Mucosa of stomach (tissue), 1 donor: Measurements from ENCODE around the gene SAFB2.

Source experiments
- H3K27me3 ChIP-seq: one replicate; pipeline ENCODE4 v1.7.0; 2013; ENCODE audit warnings: mild to moderate bottlenecking, low read length; ENCODE audit not compliant: control insufficient read depth, insufficient read depth
- H3K36me3 ChIP-seq: one replicate; pipeline ENCODE4 v1.7.0; 2013; ENCODE audit warnings: low read length; ENCODE audit not compliant: control insufficient read depth, insufficient read depth
- H3K4me1 ChIP-seq: one replicate; pipeline ENCODE4 v1.7.0; 2013; ENCODE audit warnings: mild to moderate bottlenecking, low read length; ENCODE audit not compliant: control insufficient read depth, insufficient read depth
- H3K4me3 ChIP-seq: one replicate; pipeline ENCODE4 v1.7.0; 2013; ENCODE audit warnings: low read length
- H3K9ac ChIP-seq: one replicate; pipeline ENCODE4 v1.7.0; 2013; ENCODE audit warnings: mild to moderate bottlenecking, low read length, moderate library complexity
- H3K9me3 ChIP-seq: one replicate; pipeline ENCODE4 v1.7.0; 2013; ENCODE audit warnings: mild to moderate bottlenecking, low read length, moderate library complexity; ENCODE audit not compliant: control insufficient read depth
- donor health status: Pancreatic carcinoma.

SAFB2 gene

GRCh38 chr19:5631567-5632240 is 9.1 kb upstream of the SAFB2 start:
- H3K4me1 ChIP-seq, result peaks cover 15% of the 10 kb centered on the region
- H3K9ac ChIP-seq, result no peak overlapping the region
- peaks cover 15% of the 10 kb centered on the region for H3K36me3 ChIP-seq
- H3K9me3 ChIP-seq, result no peaks in the 10 kb centered on the region
- no peaks in the 10 kb centered on the region for H3K27me3 ChIP-seq
- H3K4me3 ChIP-seq, result no peak overlapping the region

GRCh38 chr19:5628919-5629481 is 6.4 kb upstream of the SAFB2 start:
- Histone ChIP-seq H3K9me3 (no peaks in the 10 kb centered on the region), H3K4me3 (no peak overlapping the region), H3K27me3 (no peaks in the 10 kb centered on the region), H3K36me3 (peaks cover 15% of the 10 kb centered on the region), H3K4me1 (peaks cover 35% of the 10 kb centered on the region), H3K9ac (no peak overlapping the region)

- Histone ChIP-seq H3K9ac (no peak overlapping the region), H3K4me3 (no peak overlapping the region), H3K4me1 (peaks cover 35% of the 10 kb centered on the region), H3K27me3 (no peaks in the 10 kb centered on the region), H3K36me3 (peaks cover 15% of the 10 kb centered on the region), H3K9me3 (no peaks in the 10 kb centered on the region)
These were observed 5.9 kb upstream of the SAFB2 start for GRCh38 chr19:5628461-5628860.

GRCh38 chr19:5627395-5627904 is 4.9 kb upstream of the SAFB2 start:
- H3K36me3 ChIP-seq, result peaks cover 15% of the 10 kb centered on the region
- H3K4me1 ChIP-seq, result peaks cover 35% of the 10 kb centered on the region
- no peak overlapping the region for H3K9ac ChIP-seq
- H3K27me3 ChIP-seq, result no peaks in the 10 kb centered on the region
- H3K9me3 ChIP-seq, result no peaks in the 10 kb centered on the region
- H3K4me3 ChIP-seq, result no peak overlapping the region

- Histone ChIP-seq H3K36me3 (peaks cover 12% of the 10 kb centered on the region), H3K9ac (no peak overlapping the region), H3K9me3 (no peaks in the 10 kb centered on the region), H3K4me1 (peaks cover 35% of the 10 kb centered on the region), H3K4me3 (no peak overlapping the region), H3K27me3 (no peaks in the 10 kb centered on the region)
These were observed 3.1 kb upstream of the SAFB2 start for GRCh38 chr19:5625641-5626040.

GRCh38 chr19:5624741-5625278 is 2.2 kb upstream of the SAFB2 start:
- peaks cover 40% of the 10 kb centered on the region for H3K4me1 ChIP-seq
- H3K27me3 ChIP-seq, result no peaks in the 10 kb centered on the region
- peak overlapping the region; percentile 93 for H3K9ac ChIP-seq
- no peaks in the 10 kb centered on the region for H3K9me3 ChIP-seq
- H3K4me3 ChIP-seq, result peak overlapping the region; percentile 89
- H3K36me3 ChIP-seq, result peaks cover 16% of the 10 kb centered on the region

GRCh38 chr19:5624018-5624663 is 1.6 kb upstream of the SAFB2 start:
- peaks cover 16% of the 10 kb centered on the region for H3K36me3 ChIP-seq
- peaks cover 40% of the 10 kb centered on the region for H3K4me1 ChIP-seq
- H3K9me3 ChIP-seq, result no peaks in the 10 kb centered on the region
- no peaks in the 10 kb centered on the region for H3K27me3 ChIP-seq
- peak overlapping the region; percentile 93 for H3K9ac ChIP-seq
- peak overlapping the region; percentile 89 for H3K4me3 ChIP-seq

GRCh38 chr19:5623397-5624017 is 931 bp upstream of the SAFB2 start:
- H3K4me3 ChIP-seq, result peak overlapping the region; percentile 89
- peaks cover 17% of the 10 kb centered on the region for H3K36me3 ChIP-seq
- H3K9me3 ChIP-seq, result no peaks in the 10 kb centered on the region
- peak overlapping the region; percentile 93 for H3K9ac ChIP-seq
- no peaks in the 10 kb centered on the region for H3K27me3 ChIP-seq
- H3K4me1 ChIP-seq, result peaks cover 40% of the 10 kb centered on the region

- Histone ChIP-seq H3K36me3 (peaks cover 15% of the 10 kb centered on the region), H3K4me3 (peak overlapping the region; percentile 89), H3K27me3 (no peaks in the 10 kb centered on the region), H3K9ac (peak overlapping the region; percentile 88), H3K4me1 (peaks cover 35% of the 10 kb centered on the region), H3K9me3 (no peaks in the 10 kb centered on the region)
These were observed 571 bp downstream of the SAFB2 start for GRCh38 chr19:5621945-5622464.

GRCh38 chr19:5621311-5621944 is 1.1 kb downstream of the SAFB2 start:
- Histone ChIP-seq H3K4me1 (peaks cover 35% of the 10 kb centered on the region), H3K36me3 (peaks cover 15% of the 10 kb centered on the region)

GRCh38 chr19:5619946-5620345 is 2.6 kb downstream of the SAFB2 start:
- no peak overlapping the region for H3K4me3 ChIP-seq
- H3K9ac ChIP-seq, result no peak overlapping the region
- peaks cover 24% of the 10 kb centered on the region for H3K4me1 ChIP-seq

More at GRCh38 chr19:5621311-5621944, 1.1 kb downstream of the SAFB2 start:
- Histone ChIP-seq H3K27me3 (no peaks in the 10 kb centered on the region), H3K9ac (peak overlapping the region; percentile 88), H3K9me3 (no peaks in the 10 kb centered on the region), H3K4me3 (peak overlapping the region; percentile 89)

More at GRCh38 chr19:5619946-5620345, 2.6 kb downstream of the SAFB2 start:
- H3K36me3 ChIP-seq, result peaks cover 15% of the 10 kb centered on the region
- no peaks in the 10 kb centered on the region for H3K27me3 ChIP-seq
- H3K9me3 ChIP-seq, result no peaks in the 10 kb centered on the region
